ENCODE data around the gene TEKT3. TPM values are rescaled to one million over a fixed set of nuclear protein-coding genes. Genes with fewer than 3 reads are reported as not detected.

TEKT3 gene
- total and polyA plus RNA-seq, 2 of the 4 experiments (the other 2 are of a cell fraction) = 0.15 TPM; not detected in 1

DNA sequence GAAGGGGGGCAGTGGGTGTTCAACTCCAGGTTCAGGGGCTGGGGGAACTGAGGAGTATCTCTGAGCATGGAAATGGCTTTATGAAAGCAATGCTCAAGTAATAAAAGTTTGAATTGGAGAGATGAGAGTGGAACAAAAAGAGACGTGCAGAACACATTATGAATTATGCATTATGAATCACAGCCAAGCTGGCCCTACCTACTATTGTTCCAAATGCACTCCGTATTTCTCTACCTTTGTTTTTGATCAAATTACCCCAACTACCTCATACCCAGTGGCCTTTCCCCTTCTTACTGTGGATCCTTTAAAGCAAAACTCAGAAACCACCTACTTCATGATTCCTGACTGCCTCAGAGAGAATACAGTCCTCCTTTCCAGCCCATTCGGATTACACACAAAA lies 38.1 kb downstream of the TEKT3 start:
- Histone ChIP-seq H2BK5ac (ENCODE audit: low read depth, low read length, poor library complexity, severe bottlenecking) (no peak overlapping the region), H3K4me1 (ENCODE audit: control insufficient read depth, insufficient read depth, low read length) (peaks cover 14% of the 10 kb centered on the region), H3K27ac (ENCODE audit: insufficient read depth, low read length) (no peak overlapping the region), H2AK9ac (replicated peaks; ENCODE audit: low read depth, low read length, poor library complexity) (no peak overlapping the region), H3K18ac (ENCODE audit: low read depth, low read length) (no peak overlapping the region; the same call in 1 of the 2 replicates), H4K20me1 (ENCODE audit: insufficient read depth, low read length) (no peaks in the 10 kb centered on the region), H3K9me1 (ENCODE audit: insufficient read depth, low read length) (peaks cover 13% of the 10 kb centered on the region), H4K8ac (ENCODE audit: low read depth in 2 of 2, low read length in 2 of 2) (no peak overlapping the region), H4K91ac (ENCODE audit: insufficient read depth, low read depth, low read length) (no peak overlapping the region), H3K14ac (replicated peaks; ENCODE audit: low read depth, low read length) (no peak overlapping the region), H3K23ac (ENCODE audit: low read depth, low read length) (no peak overlapping the region), H3K56ac (ENCODE audit: extremely low read depth, insufficient read depth, low read length) (no peak overlapping the region), H3K27me3 (ENCODE audit: control insufficient read depth, insufficient read depth, low read length) (no peaks in the 10 kb centered on the region; the same call in none of the 2 replicates), H3K79me1 (ENCODE audit: low read depth in 1 of 2, low read length in 2 of 2) (no peaks in the 10 kb centered on the region), H3K9ac (ENCODE audit: low read depth, low read length) (no peak overlapping the region), H2BK20ac (ENCODE audit: low read depth, low read length) (no peak overlapping the region), H3K9me3 (ENCODE audit: control insufficient read depth, insufficient read depth, low read length) (no peaks in the 10 kb centered on the region), H3K4me3 (ENCODE audit: insufficient read depth, low read depth, low read length) (no peak overlapping the region), H2BK120ac (ENCODE audit: low read depth, low read length) (no peak overlapping the region), H2AFZ (replicated peaks; ENCODE audit: low read length, poor library complexity) (no peak overlapping the region), H4K5ac (ENCODE audit: low read depth, low read length) (no peak overlapping the region), H2BK15ac (ENCODE audit: low read depth, low read length) (no peak overlapping the region), H2AK5ac (ENCODE audit: low read depth, low read length) (no peak overlapping the region), H3K4me2 (ENCODE audit: low read depth, low read length) (no peak overlapping the region), H3K36me3 (ENCODE audit: control insufficient read depth, insufficient read depth, low read length) (no peaks in the 10 kb centered on the region), H3K4ac (ENCODE audit: low read depth, low read length) (no peak overlapping the region)
- CTCF ChIA-PET = no interaction called here
- TF ChIP-seq FOS (IDR thresholded peaks at IDR 0.05; ENCODE audit: low read depth, low read length) (no peak), MAFK (IDR thresholded peaks at IDR 0.05; ENCODE audit: low read depth, low read length) (no peak)
- dilution Hi-C loops (cut with HindIII; ENCODE audit: low sequenced_read_pairs, unreplicated experiment) (no loop called here), in situ Hi-C loops (cut with MboI; ENCODE audit: low sequenced_read_pairs) (no loop called here), intact Hi-C loops (cut with micrococcal nuclease) (no loop called here)
- DNase-seq = no peak
- BruUV-seq (replicated peaks) = no TSS peak
- 88% methylated on average over 1 of the region's 3 CpGs; no CpG with 5 or more reads in 1 of the 2 experiments for WGBS, 2 experiments (ENCODE audit: extremely low coverage in 2 of 2, insufficient read length in 1 of 2)
- POLR2A ChIA-PET (ENCODE audit: unreplicated experiment) = no interaction called here
- no peak for ATAC-seq (ENCODE audit: low read depth)
